GM12875 (cell line): Measurements from ENCODE around the gene TRA2A.

Source experiments
- H3K4me3 ChIP-seq: one replicate; pipeline ENCODE4 v1.5.1; 2011; ENCODE audit warnings: low read depth, low read length, control low read depth
- TF ChIP-seq, protein P1 (sequence below): IDR thresholded peaks from 2 replicates; pipeline ENCODE4 v1.5.1; 2011; ENCODE audit warnings: low read depth, mild to moderate bottlenecking, control low read depth, inconsistent platforms, low read length, moderate library complexity, borderline replicate concordance; ENCODE audit not compliant: insufficient read depth

TRA2A gene

DNA sequence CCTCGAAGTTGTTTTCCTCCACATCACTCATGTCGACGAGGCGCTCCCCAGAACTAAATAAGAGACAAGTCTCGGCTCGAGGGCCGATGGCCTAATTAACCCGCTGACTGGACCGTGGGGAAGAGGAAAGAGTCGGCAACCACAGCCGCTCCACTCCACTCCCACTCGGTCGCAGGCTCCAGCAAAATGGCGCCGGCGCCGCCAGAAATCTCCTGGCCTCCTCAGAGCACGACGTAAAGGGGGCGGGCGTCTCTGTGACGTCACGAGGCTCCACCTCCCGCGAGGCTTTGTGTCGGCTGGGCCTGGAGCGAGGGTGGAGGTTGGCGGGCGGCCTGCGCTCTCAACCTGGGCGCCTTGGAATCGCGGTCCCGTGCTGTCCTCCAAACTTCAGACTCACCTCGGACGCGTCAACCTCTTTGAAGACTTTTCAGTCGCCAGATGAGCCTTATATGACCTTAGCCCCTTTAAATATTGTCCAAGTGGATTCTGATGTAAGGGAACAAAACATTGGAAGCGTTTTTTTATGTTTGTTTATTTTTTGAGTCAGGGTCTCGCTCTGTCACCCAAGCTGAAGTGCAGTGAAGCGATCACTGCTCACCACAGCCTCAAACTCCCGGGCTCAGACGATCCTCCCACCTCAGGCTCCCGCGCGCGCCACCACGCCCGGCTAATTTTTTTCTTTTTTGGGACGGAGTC is at the start of gene TRA2A:
Gene TRA2A, minus strand, starts transcription at position 188 of the 696 bp plus-strand sequence. Its CDS starts 157 bp downstream, at position 31.
- TF ChIP-seq, protein P1, sequence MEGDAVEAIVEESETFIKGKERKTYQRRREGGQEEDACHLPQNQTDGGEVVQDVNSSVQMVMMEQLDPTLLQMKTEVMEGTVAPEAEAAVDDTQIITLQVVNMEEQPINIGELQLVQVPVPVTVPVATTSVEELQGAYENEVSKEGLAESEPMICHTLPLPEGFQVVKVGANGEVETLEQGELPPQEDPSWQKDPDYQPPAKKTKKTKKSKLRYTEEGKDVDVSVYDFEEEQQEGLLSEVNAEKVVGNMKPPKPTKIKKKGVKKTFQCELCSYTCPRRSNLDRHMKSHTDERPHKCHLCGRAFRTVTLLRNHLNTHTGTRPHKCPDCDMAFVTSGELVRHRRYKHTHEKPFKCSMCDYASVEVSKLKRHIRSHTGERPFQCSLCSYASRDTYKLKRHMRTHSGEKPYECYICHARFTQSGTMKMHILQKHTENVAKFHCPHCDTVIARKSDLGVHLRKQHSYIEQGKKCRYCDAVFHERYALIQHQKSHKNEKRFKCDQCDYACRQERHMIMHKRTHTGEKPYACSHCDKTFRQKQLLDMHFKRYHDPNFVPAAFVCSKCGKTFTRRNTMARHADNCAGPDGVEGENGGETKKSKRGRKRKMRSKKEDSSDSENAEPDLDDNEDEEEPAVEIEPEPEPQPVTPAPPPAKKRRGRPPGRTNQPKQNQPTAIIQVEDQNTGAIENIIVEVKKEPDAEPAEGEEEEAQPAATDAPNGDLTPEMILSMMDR = no peak
- H3K4me3 ChIP-seq = peak within 1 kb of the TSS; percentile 91

DNA sequence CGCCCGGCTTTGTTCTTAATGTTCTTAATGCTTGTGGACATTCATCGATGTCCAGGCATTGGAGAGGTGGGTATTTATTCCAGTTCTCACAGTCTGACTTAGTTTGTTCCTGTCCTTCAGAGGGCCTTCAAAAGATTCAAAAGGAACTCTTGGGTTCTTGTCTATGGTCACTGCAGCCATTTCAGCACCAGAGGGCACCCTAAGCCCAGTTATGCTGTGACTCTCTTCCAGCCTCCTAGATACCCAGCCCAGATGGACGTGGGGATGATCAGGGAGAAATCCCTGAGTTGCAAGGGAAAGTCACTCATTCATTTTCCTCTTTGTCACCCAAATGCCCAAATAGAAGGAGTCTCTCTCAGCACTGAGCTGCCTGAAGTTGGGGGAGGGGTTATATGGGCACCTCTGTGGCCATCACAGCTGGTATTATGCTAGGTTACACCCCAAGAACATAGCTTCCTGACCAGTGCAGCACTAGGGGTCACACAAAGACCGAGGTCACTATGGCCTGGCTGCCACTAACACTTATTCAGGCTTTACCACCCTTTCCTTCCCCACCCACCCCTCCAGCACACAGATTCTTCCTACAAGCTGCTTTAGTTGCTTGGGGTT is 38.9 kb upstream of the TRA2A start:
- TF ChIP-seq, protein P1 = peak; percentile 79
- H3K4me3 ChIP-seq = no peak overlapping the region

DNA sequence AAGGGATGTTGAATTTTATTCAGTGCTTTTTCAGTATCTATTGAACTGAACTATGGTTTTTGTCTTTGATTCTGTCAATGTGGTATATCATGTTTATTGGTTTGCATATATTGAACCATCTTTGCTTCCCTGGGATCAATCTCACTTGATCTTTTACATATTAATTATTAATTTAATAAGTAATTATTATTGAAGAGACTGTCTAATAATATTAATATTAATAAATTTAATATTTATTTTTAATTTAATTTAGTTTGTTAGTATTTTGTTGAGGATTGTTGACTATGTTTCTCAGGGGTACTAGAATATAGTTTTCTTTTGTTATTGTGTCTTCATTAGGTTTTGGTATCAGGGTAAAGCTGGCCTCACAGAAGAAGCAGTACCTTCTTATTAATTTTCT is 26.5 kb upstream of the TRA2A start:
- TF ChIP-seq, protein P1 = no peak
- H3K4me3 ChIP-seq = no peak overlapping the region

DNA sequence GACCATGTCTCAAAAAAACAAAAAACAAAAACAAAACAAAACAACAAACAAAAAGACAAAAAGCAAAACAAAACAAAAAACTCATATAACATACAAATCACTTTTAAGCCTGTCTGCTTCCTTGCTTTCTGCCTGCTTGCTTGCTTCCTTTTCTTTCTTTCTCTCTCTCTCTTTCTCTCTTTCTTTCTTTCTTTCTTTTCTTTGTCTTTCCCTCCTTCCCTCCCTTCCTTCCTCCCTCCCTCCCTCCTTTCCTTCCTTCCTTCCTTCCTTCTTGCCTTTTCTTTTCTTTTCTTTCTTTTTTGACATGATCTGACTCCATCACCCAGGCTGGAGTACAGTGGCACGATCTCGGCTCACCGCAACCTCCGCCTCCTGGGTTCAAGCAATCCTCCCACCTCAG is 15.9 kb upstream of the TRA2A start:
- TF ChIP-seq, protein P1 = no peak
- no peak overlapping the region for H3K4me3 ChIP-seq

DNA sequence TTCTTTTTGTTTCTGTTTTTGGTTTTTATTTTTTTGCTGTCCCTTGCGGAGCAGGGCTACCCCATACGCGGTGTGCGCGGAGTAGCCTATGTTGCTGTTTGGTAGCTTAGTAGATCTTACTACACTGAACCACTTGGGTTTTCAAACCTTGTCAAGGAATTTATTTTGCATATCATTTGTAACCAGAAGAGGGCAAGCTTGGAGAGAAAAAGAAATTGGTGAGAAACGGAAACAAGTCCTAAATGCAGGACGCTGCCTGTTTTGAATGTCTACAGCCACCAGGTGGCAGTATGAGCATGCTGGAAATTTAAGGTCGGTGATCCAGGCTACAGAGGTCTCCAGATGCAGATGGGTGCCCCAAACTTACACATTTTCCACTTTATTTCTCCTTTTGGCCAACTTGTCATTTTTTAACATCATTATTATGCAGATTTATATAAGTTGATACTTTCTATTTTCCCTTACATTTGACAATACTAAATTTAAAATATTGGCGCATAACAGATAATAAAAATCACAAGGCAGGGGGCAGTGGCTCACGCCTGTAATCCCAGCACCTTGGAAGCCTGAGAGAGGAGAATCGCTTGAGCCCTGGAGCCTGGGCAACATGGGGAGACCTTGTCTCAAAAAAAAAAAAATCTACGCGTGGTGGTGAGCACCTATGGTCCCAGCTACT is 15.3 kb upstream of the TRA2A start:
- no peak overlapping the region for H3K4me3 ChIP-seq
- TF ChIP-seq, protein P1 = peak; percentile 75

DNA sequence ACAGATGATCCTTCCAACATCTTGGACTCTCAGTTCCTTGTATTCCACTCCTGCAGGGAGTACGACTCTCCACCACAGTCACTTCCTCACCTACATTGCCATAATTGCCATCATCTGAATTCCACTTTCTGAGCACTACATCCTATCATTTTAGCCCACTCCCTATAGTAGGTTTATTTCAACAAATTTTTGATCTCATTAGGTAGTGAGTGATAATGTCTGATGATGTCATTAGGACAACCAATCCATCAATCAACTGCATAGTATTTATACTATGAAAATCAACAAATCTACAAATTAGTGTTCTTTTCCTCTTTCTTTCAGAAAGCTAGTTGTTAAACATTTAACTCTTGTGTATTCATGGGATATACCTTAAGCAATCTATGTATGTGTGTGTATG is 13.7 kb upstream of the TRA2A start:
- TF ChIP-seq, protein P1 = no peak
- H3K4me3 ChIP-seq = no peak overlapping the region

DNA sequence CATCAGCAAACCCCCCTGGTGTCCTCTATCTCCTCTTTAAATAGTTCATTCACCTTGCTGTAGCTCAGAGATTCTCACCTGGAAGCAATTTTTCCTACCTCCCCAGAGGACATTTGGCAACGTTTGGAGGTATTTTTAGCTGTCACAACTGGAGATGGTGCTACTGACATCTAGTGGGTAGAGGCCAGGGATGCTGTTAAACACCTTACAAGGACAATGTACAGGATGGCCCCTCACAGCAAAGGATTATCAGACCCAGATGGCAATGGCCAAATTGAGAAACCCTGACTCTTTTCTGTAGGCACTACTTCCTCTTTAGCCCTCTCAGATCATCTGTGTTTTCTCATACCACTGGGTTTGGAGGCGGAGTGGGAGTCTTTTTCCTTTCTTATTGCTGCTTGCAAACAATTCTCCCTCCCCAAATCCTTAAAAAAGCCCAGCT is 13.2 kb upstream of the TRA2A start:
- TF ChIP-seq, protein P1 = peak; percentile 71
- H3K4me3 ChIP-seq = no peak overlapping the region
